Fibroblast of the aortic adventitia (primary cell): ENCODE data around the gene SGCA. TPM values are rescaled to one million over a fixed set of nuclear protein-coding genes. Genes with fewer than 3 reads are reported as not detected.

ENCODE experiments used
- DNase-seq: peaks from one replicate; pipeline ENCODE4 v3.0.0-alpha.2; 2010; ENCODE audit warnings: low read depth
- H3K4me3 ChIP-seq: 2 replicates; pipeline ENCODE4 v1.5.1; 2011; ENCODE audit warnings: low read depth, mild to moderate bottlenecking, control low read depth, low read length, moderate library complexity
- CTCF ChIP-seq: IDR thresholded peaks from 2 replicates; pipeline ENCODE4 v1.5.1; 2011; ENCODE audit warnings: mild to moderate bottlenecking, low read length, control low read depth, inconsistent platforms; ENCODE audit not compliant: insufficient read depth
- total RNA-seq: library from RNA; depleted of rRNA; stranded (reverse); fragments of >200 nt; gene quantifications from 2 replicates; pipeline ENCODE4 v1.2.3, GENCODE V29; 2012; ENCODE audit warnings: low replicate concordance

The SGCA gene
- total RNA-seq, 1 donor, result 0.90 TPM

GRCh38 chr17:50208611-50209061 is 42.8 kb downstream of the SGCA start:
- no peak for TF ChIP-seq CTCF
- H3K4me3 ChIP-seq, result no peak overlapping the region
- peak; percentile 39 for DNase-seq

GRCh38 chr17:50209133-50209471 is 43.3 kb downstream of the SGCA start:
- no peak for TF ChIP-seq CTCF
- H3K4me3 ChIP-seq, result peak overlapping the region; percentile 33
- no peak for DNase-seq

- no peak for TF ChIP-seq CTCF
- peak; percentile 100 for DNase-seq
- H3K4me3 ChIP-seq, result peak overlapping the region; percentile 57
Measured at GRCh38 chr17:50209472-50210239, 43.9 kb downstream of the SGCA start.

- DNase-seq, result peak; percentile 98
- TF ChIP-seq CTCF, result no peak
- H3K4me3 ChIP-seq, result peak overlapping the region; percentile 57
Measured at GRCh38 chr17:50210240-50211225, 44.7 kb downstream of the SGCA start.

- H3K4me3 ChIP-seq, result peak overlapping the region; percentile 29
- peak; percentile 78 for DNase-seq
- no peak for TF ChIP-seq CTCF
Measured at GRCh38 chr17:50211249-50212120, 45.7 kb downstream of the SGCA start.
